ENCODE data around the gene QSOX2.

The QSOX2 gene

DNA sequence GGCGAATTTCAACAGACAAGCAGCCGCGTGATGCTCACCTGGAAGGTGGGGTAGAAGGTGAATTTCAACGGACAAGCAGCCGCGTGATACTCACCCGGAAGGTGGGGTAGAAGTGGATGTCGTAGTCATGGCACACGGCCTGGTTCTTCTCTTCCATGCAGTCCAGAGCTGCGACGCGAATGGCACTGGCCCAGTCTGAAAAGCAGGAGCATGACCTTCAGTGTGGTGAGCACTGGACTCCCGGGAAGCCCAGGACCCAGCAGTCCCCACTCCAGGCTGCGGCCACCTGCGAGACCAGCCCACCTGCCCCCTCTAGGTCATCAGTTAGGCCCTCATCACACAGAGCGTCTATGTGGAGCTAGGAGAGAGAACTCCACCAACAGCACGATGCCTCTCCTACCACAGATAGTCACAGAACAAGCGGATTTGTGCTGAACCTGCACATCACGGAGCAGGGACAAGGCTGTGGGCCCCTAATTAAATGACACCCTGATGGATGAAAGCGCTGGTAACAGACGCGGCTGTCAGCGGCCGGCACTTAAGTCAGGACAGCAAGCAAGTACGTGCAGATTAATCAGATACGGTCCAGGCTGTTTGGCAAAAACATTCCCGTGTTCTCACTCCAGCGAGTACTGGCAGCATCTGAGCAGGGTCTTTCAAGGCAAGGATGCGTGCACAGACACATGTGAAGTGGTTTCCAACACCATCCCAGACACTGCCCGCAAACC lies 18.8 kb downstream of the QSOX2 start:
- H3K4ac ChIP-seq (ENCODE audit: low read length): no peak overlapping the region
- H2BK120ac ChIP-seq (ENCODE audit: low read depth, low read length): peak overlapping the region; percentile 52
- H2AFZ ChIP-seq (ENCODE audit: low read length): no peak overlapping the region
- H3K27me3 ChIP-seq (ENCODE audit: control insufficient read depth in 3 of 3, insufficient read depth in 3 of 3, low read depth in 1 of 3, low read length in 3 of 3): no peaks in the 10 kb centered on the region
- peaks cover 18% of the 10 kb centered on the region for H3K79me1 ChIP-seq (ENCODE audit: low read depth, low read length)
- H3K14ac ChIP-seq (ENCODE audit: low read length): no peak overlapping the region
- no peak for DNase-seq (ENCODE audit: low spot score)
- no peak overlapping the region for H2BK12ac ChIP-seq (ENCODE audit: low read length)
- no peaks in the 10 kb centered on the region for H3K9me3 ChIP-seq (replicated peaks in 1 of 2; ENCODE audit: control insufficient read depth in 2 of 2, insufficient read depth in 1 of 2, low read depth in 1 of 2, low read length in 2 of 2)
- no peak overlapping the region for H3K9ac ChIP-seq (ENCODE audit: low read depth, low read length, poor library complexity)
- peak overlapping the region; percentile 61 for H2AK5ac ChIP-seq (ENCODE audit: low read depth, low read length)
- no peak overlapping the region for H4K91ac ChIP-seq (ENCODE audit: low read depth, low read length, poor library complexity)
- no peak overlapping the region for H2BK15ac ChIP-seq (ENCODE audit: low read length)
- WGBS, 2 donors (ENCODE audit: extremely low coverage in 2 of 2, insufficient read length in 2 of 2, insufficient replicate concordance in 1 of 2): no CpG with 5 or more reads among the region's 30 CpGs
- no peak overlapping the region for H3K18ac ChIP-seq (ENCODE audit: low read length)
- no peaks in the 10 kb centered on the region for H3K4me1 ChIP-seq (ENCODE audit: control insufficient read depth in 2 of 2, insufficient read depth in 1 of 2, low read depth in 1 of 2, low read length in 2 of 2)
- peaks cover 9 to 64% of the 10 kb centered on the region in 2 donors for H3K36me3 ChIP-seq (replicated peaks in 1 of 2; ENCODE audit: control insufficient read depth in 2 of 2, insufficient read depth in 2 of 2, low read length in 2 of 2)
- no peak overlapping the region for H3K4me2 ChIP-seq (ENCODE audit: insufficient read depth, low read length, poor library complexity, severe bottlenecking)
- no peak overlapping the region for H3K27ac ChIP-seq (replicated peaks; ENCODE audit: low read length)
- H3K23ac ChIP-seq (ENCODE audit: low read depth, low read length, poor library complexity): no peak overlapping the region
- H4K8ac ChIP-seq (ENCODE audit: low read depth, low read length): no peak overlapping the region
- no peak overlapping the region for H3K4me3 ChIP-seq (ENCODE audit: low read length in 2 of 2)
- no peak overlapping the region for H2BK5ac ChIP-seq (ENCODE audit: low read length)

DNA sequence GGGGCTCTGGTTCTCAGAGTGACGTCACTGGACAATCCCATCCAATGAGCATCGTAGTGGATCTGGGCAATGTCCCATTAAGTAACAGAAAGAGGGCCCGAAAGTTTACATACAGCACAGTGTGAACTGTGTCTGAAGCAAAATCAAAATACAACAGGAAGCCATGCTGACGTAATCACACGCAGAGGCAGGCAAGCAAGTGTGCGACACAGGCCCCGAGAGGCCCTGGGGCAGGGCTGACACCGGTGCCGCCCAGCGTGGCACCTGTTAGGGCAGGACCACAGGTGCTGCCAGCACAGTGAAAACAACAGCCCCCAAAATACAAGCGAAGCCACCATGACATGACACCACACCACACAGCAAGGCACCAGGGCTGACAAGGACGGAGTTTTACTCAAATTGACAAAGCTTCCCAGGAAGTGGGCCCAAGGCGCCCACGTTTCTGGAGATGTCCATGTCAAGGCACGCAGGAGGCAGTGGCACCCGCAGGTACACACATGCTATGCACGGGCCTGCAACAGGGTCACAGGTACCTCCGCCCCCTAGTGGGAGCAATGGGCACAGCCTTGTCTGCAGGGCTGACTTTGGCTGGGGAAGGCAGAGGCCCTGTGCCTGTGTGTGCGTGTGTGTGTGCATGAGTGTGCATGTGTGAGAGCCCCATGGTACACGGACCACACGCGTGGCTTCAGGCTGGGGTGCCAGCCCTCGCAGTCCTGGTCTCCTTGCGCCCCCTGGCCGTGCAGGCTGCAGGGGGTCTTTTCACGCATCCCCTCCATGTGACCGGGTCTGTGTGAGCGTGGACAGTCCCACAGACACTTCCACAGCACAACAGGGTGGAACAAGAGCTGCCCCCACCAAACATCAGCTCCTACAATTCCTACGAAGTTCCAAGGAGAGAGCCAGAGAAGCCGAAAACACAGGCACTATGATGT lies 19.6 kb downstream of the QSOX2 start:
- H2BK120ac ChIP-seq (ENCODE audit: low read depth, low read length): no peak overlapping the region
- H2AK5ac ChIP-seq (ENCODE audit: low read depth, low read length): no peak overlapping the region
- no peak overlapping the region for H3K4ac ChIP-seq (ENCODE audit: low read length)
- no peak overlapping the region for H2AFZ ChIP-seq (ENCODE audit: low read length)
- H3K14ac ChIP-seq (ENCODE audit: low read length): no peak overlapping the region
- peak overlapping the region; percentile 11 for H3K23ac ChIP-seq (ENCODE audit: low read depth, low read length, poor library complexity)
- H3K36me3 ChIP-seq (replicated peaks in 1 of 2; ENCODE audit: control insufficient read depth in 2 of 2, insufficient read depth in 2 of 2, low read length in 2 of 2): peaks cover 9 to 66% of the 10 kb centered on the region in 2 donors
- no peak overlapping the region for H2BK12ac ChIP-seq (ENCODE audit: low read length)
- no peak overlapping the region for H3K27ac ChIP-seq (replicated peaks; ENCODE audit: low read length)
- no peak overlapping the region for H4K8ac ChIP-seq (ENCODE audit: low read depth, low read length)
- H3K79me1 ChIP-seq (ENCODE audit: low read depth, low read length): peaks cover 22% of the 10 kb centered on the region
- no peaks in the 10 kb centered on the region for H3K4me1 ChIP-seq (ENCODE audit: control insufficient read depth in 2 of 2, insufficient read depth in 1 of 2, low read depth in 1 of 2, low read length in 2 of 2)
- H2BK15ac ChIP-seq (ENCODE audit: low read length): no peak overlapping the region
- peak overlapping the region; percentile 81 for H3K9ac ChIP-seq (ENCODE audit: low read depth, low read length, poor library complexity)
- H2BK5ac ChIP-seq (ENCODE audit: low read length): no peak overlapping the region
- WGBS, 2 donors (ENCODE audit: extremely low coverage in 2 of 2, insufficient read length in 2 of 2, insufficient replicate concordance in 1 of 2): no CpG with 5 or more reads among the region's 30 CpGs
- no peak overlapping the region for H3K4me3 ChIP-seq (ENCODE audit: low read length in 2 of 2)
- peak; percentile 60 for DNase-seq (ENCODE audit: low spot score)
- no peaks in the 10 kb centered on the region for H3K27me3 ChIP-seq (ENCODE audit: control insufficient read depth in 3 of 3, insufficient read depth in 3 of 3, low read depth in 1 of 3, low read length in 3 of 3)
- no peak overlapping the region for H4K91ac ChIP-seq (ENCODE audit: low read depth, low read length, poor library complexity)
- H3K9me3 ChIP-seq (replicated peaks in 1 of 2; ENCODE audit: control insufficient read depth in 2 of 2, insufficient read depth in 1 of 2, low read depth in 1 of 2, low read length in 2 of 2): no peaks in the 10 kb centered on the region
- no peak overlapping the region for H3K18ac ChIP-seq (ENCODE audit: low read length)
- H3K4me2 ChIP-seq (ENCODE audit: insufficient read depth, low read length, poor library complexity, severe bottlenecking): no peak overlapping the region

DNA sequence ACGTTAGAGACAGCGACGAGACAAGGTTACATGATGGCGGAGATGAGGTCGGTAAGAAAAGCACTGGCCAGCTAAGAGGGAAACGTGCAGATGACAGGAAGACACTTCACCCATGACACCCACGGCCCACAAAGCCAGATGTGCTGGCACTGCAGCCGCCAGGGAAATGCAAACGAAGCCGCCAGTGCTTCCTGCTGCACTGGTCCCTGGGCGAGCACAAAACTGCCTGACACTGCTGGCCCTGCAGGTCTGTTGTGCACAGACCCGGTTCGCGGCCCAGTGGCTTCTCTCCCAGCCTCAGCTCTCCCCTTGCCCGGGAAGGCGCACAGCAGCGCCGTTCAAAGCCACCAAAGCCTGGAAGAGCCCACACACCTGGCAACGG lies 20.3 kb downstream of the QSOX2 start:
- no peak overlapping the region for H2BK12ac ChIP-seq (ENCODE audit: low read length)
- H3K14ac ChIP-seq (ENCODE audit: low read length): no peak overlapping the region
- no peak overlapping the region for H3K4ac ChIP-seq (ENCODE audit: low read length)
- no peak overlapping the region for H2BK5ac ChIP-seq (ENCODE audit: low read length)
- no peak overlapping the region for H3K27ac ChIP-seq (replicated peaks; ENCODE audit: low read length)
- H3K9me3 ChIP-seq (replicated peaks in 1 of 2; ENCODE audit: control insufficient read depth in 2 of 2, insufficient read depth in 1 of 2, low read depth in 1 of 2, low read length in 2 of 2): no peaks in the 10 kb centered on the region
- H2BK15ac ChIP-seq (ENCODE audit: low read length): no peak overlapping the region
- no peak overlapping the region for H2BK120ac ChIP-seq (ENCODE audit: low read depth, low read length)
- H3K9ac ChIP-seq (ENCODE audit: low read depth, low read length, poor library complexity): no peak overlapping the region
- no CpG with 5 or more reads among the region's 19 CpGs for WGBS, 2 donors (ENCODE audit: extremely low coverage in 2 of 2, insufficient read length in 2 of 2, insufficient replicate concordance in 1 of 2)
- H3K4me1 ChIP-seq (ENCODE audit: control insufficient read depth in 2 of 2, insufficient read depth in 1 of 2, low read depth in 1 of 2, low read length in 2 of 2): no peaks in the 10 kb centered on the region
- no peak for DNase-seq (ENCODE audit: low spot score)
- peaks cover 22% of the 10 kb centered on the region for H3K79me1 ChIP-seq (ENCODE audit: low read depth, low read length)
- no peak overlapping the region for H3K18ac ChIP-seq (ENCODE audit: low read length)
- peak overlapping the region; percentile 23 for H3K23ac ChIP-seq (ENCODE audit: low read depth, low read length, poor library complexity)
- H2AK5ac ChIP-seq (ENCODE audit: low read depth, low read length): peak overlapping the region; percentile 12
- H3K4me2 ChIP-seq (ENCODE audit: insufficient read depth, low read length, poor library complexity, severe bottlenecking): no peak overlapping the region
- H3K36me3 ChIP-seq (replicated peaks in 1 of 2; ENCODE audit: control insufficient read depth in 2 of 2, insufficient read depth in 2 of 2, low read length in 2 of 2): peaks cover 9 to 67% of the 10 kb centered on the region in 2 donors
- no peak overlapping the region for H4K91ac ChIP-seq (ENCODE audit: low read depth, low read length, poor library complexity)
- peak overlapping the region in 1 of 2 donors; percentile 16 for H3K4me3 ChIP-seq (ENCODE audit: low read length in 2 of 2)
- H2AFZ ChIP-seq (ENCODE audit: low read length): no peak overlapping the region
- H3K27me3 ChIP-seq (ENCODE audit: control insufficient read depth in 3 of 3, insufficient read depth in 3 of 3, low read depth in 1 of 3, low read length in 3 of 3): no peaks in the 10 kb centered on the region
- no peak overlapping the region for H4K8ac ChIP-seq (ENCODE audit: low read depth, low read length)

Measured in neuronal stem cell (in vitro differentiated cells).